H1 (cell line): ENCODE data around the gene GYPC. TPM values are rescaled to one million over a fixed set of nuclear protein-coding genes. Genes with fewer than 3 reads are reported as not detected.

Experiments
- CTCF ChIA-PET: fragments of 300-600 bp; sonication (Branson Sonifier 250); formaldehyde crosslinking; loops from one replicate; lab custom pipeline; 2021; ENCODE audit not compliant: partially characterized antibody; lab: Charles Lee
- POLR2A ChIA-PET: fragments of 300-600 bp; sonication (Branson Sonifier 250); formaldehyde crosslinking; loops from one replicate; lab custom pipeline; 2021; ENCODE audit warnings: inconsistent platforms; ENCODE audit not compliant: partially characterized antibody; lab: Charles Lee
- DNase-seq, 2 experiments: peaks; one replicate each; pipeline versions ENCODE4 v3.0.0 to v3.0.0-alpha.2; 2010 to 2022; ENCODE audit warnings: low spot score in 2 of 2, low read depth in 1 of 2, mixed read lengths in 1 of 2
- FAIRE-seq: peaks from 2 replicates; lab custom pipeline; 2011; peaks lifted over from hg19 to GRCh38; lab: Jason Lieb, UNC
- H2AFZ ChIP-seq: 2 replicates; pipeline ENCODE4 v1.8.1; 2012; ENCODE audit warnings: low read length, inconsistent platforms
- H2AK5ac ChIP-seq: 2 replicates; pipeline ENCODE4 v1.6.1; 2013; ENCODE audit warnings: low read depth, low read length
- H2BK120ac ChIP-seq: replicated peaks from 2 replicates; pipeline ENCODE3; 2013; ENCODE audit warnings: low read depth, low read length, inconsistent platforms
- H2BK12ac ChIP-seq: 2 replicates; pipeline ENCODE4 v1.6.1; 2013; ENCODE audit warnings: low read depth, low read length
- H2BK15ac ChIP-seq: 2 replicates; pipeline ENCODE4 v1.6.1; 2013; ENCODE audit warnings: low read length
- H2BK20ac ChIP-seq: 2 replicates; pipeline ENCODE4 v1.6.1; 2013; ENCODE audit warnings: low read length
- H2BK5ac ChIP-seq: 2 replicates; pipeline ENCODE4 v1.6.1; 2013; ENCODE audit warnings: low read depth, low read length
- H3K14ac ChIP-seq: 2 replicates; pipeline ENCODE4 v1.6.1; 2013; ENCODE audit warnings: inconsistent platforms; ENCODE audit not compliant: insufficient read length
- H3K18ac ChIP-seq: 2 replicates; pipeline ENCODE4 v1.6.1; 2013; ENCODE audit warnings: low read length; ENCODE audit errors: extremely low read depth
- H3K23ac ChIP-seq: 2 replicates; pipeline ENCODE4 v1.6.1; 2013; ENCODE audit warnings: inconsistent platforms; ENCODE audit not compliant: insufficient read length
- H3K23me2 ChIP-seq: 2 replicates; pipeline ENCODE4 v1.6.1; 2013; ENCODE audit warnings: low read depth, low read length
- H3K27ac ChIP-seq: 2 replicates; pipeline ENCODE4 v1.6.1; 2011; ENCODE audit warnings: low read depth, low read length, inconsistent platforms
- H3K27me3 ChIP-seq, 4 experiments: replicated peaks in 1 of 4; 1 replicate in 1 of 4; 2 replicates in 3 of 4; pipeline versions ENCODE4 v1.6.1 to v1.8.1; 2011 to 2013; ENCODE audit warnings: low read length in 3 of 4, mild to moderate bottlenecking in 3 of 4, inconsistent platforms in 2 of 4, mixed read lengths in 2 of 4, moderate library complexity in 1 of 4; ENCODE audit not compliant: control insufficient read depth in 3 of 4, insufficient read depth in 3 of 4; ENCODE audit errors: extremely low read depth in 1 of 4
- H3K36me3 ChIP-seq, 4 experiments: 2 replicates each; pipeline versions ENCODE4 v1.6.1 to v1.8.1; 2011 to 2013; ENCODE audit warnings: mild to moderate bottlenecking in 4 of 4, low read length in 3 of 4, moderate library complexity in 2 of 4, control low read depth in 1 of 4, inconsistent platforms in 1 of 4; ENCODE audit not compliant: insufficient read depth in 4 of 4, control insufficient read depth in 2 of 4
- H3K4ac ChIP-seq: replicated peaks from 2 replicates; pipeline ENCODE3; 2013; ENCODE audit warnings: low read length, low read depth, mixed read lengths, inconsistent platforms; ENCODE audit not compliant: insufficient read length
- H3K4me1 ChIP-seq, 4 experiments: replicated peaks in 1 of 4; 1 replicate in 1 of 4; 2 replicates in 3 of 4; pipeline versions ENCODE4 v1.6.1 to v1.8.1; 2011 to 2013; ENCODE audit warnings: low read length in 3 of 4, inconsistent platforms in 2 of 4, mixed read lengths in 1 of 4; ENCODE audit not compliant: insufficient read depth in 4 of 4, control insufficient read depth in 3 of 4
- H3K4me2 ChIP-seq, 2 experiments: 2 replicates each; pipeline versions ENCODE4 v1.6.1 to v1.8.1; 2011 to 2013; ENCODE audit warnings: low read depth in 2 of 2, low read length in 2 of 2, control low read depth in 1 of 2, inconsistent platforms in 1 of 2, mild to moderate bottlenecking in 1 of 2; ENCODE audit not compliant: insufficient read depth in 1 of 2
- H3K4me3 ChIP-seq, 4 experiments: fragments of 200-600, 300-600 bp in 1 of 4; sonication (generic), shearing (Covaris generic), sonication (Bioruptor Twin) in 1 of 4; 2 replicates each; pipeline versions ENCODE4 v1.5.1 to v1.8.1; 2011 to 2016; ENCODE audit warnings: low read length in 4 of 4, low read depth in 3 of 4, control low read depth in 2 of 4, inconsistent platforms in 2 of 4, mild to moderate bottlenecking in 2 of 4, mixed read lengths in 1 of 4, moderate library complexity in 1 of 4; ENCODE audit not compliant: insufficient read depth in 2 of 4; ENCODE audit errors: extremely low read depth in 1 of 4
- H3K56ac ChIP-seq: replicated peaks from 2 replicates; pipeline ENCODE3; 2013; ENCODE audit warnings: low read depth, mild to moderate bottlenecking, mixed read lengths, low read length, inconsistent platforms; ENCODE audit not compliant: insufficient read length
- H3K79me1 ChIP-seq: 2 replicates; pipeline ENCODE4 v1.6.1; 2013; ENCODE audit warnings: low read depth, low read length, control low read depth
- H3K79me2 ChIP-seq, 2 experiments: 2 replicates each; pipeline versions ENCODE4 v1.6.1 to v1.8.1; 2012 to 2013; ENCODE audit warnings: low read length in 2 of 2, mild to moderate bottlenecking in 2 of 2, inconsistent platforms in 1 of 2; ENCODE audit not compliant: insufficient read depth in 2 of 2, control insufficient read depth in 1 of 2
- H3K9ac ChIP-seq, 4 experiments: replicated peaks in 1 of 4; 1 replicate in 1 of 4; 2 replicates in 3 of 4; pipeline versions ENCODE4 v1.6.1 to v1.8.1; 2011 to 2013; ENCODE audit warnings: low read depth in 3 of 4, low read length in 3 of 4, control low read depth in 2 of 4, mild to moderate bottlenecking in 2 of 4, moderate library complexity in 2 of 4, inconsistent platforms in 1 of 4; ENCODE audit errors: extremely low read depth in 1 of 4
- H3K9me3 ChIP-seq, 2 experiments: 2 replicates each; pipeline versions ENCODE4 v1.6.1 to v1.8.1; 2012 to 2013; ENCODE audit warnings: mild to moderate bottlenecking in 2 of 2, moderate library complexity in 2 of 2, control low read depth in 1 of 2, inconsistent platforms in 1 of 2, low read depth in 1 of 2, low read length in 1 of 2, mixed read lengths in 1 of 2; ENCODE audit not compliant: insufficient read depth in 2 of 2
- H4K20me1 ChIP-seq, 2 experiments: replicated peaks in 1 of 2; 2 replicates each; pipeline versions ENCODE3 to v1.8.1; 2011 to 2013; ENCODE audit warnings: inconsistent platforms in 2 of 2, low read length in 2 of 2, mild to moderate bottlenecking in 1 of 2; ENCODE audit not compliant: insufficient read depth in 2 of 2, control insufficient read depth in 1 of 2
- H4K5ac ChIP-seq: 2 replicates; pipeline ENCODE4 v1.6.1; 2013; ENCODE audit warnings: low read length, low read depth, mixed read lengths, inconsistent platforms; ENCODE audit not compliant: insufficient read length
- H4K8ac ChIP-seq: 2 replicates; pipeline ENCODE4 v1.8.0; 2013; ENCODE audit warnings: mild to moderate bottlenecking, moderate library complexity, low read length, inconsistent platforms; ENCODE audit not compliant: insufficient read depth; ENCODE audit errors: extremely low read depth
- H4K91ac ChIP-seq: replicated peaks from 2 replicates; pipeline ENCODE3; 2013; ENCODE audit warnings: low read length, mixed read lengths, inconsistent platforms; ENCODE audit not compliant: insufficient read length
- ATF3 ChIP-seq: IDR thresholded peaks from 2 replicates; pipeline ENCODE4 v1.6.1; 2011; ENCODE audit warnings: low read depth, mild to moderate bottlenecking, low read length; ENCODE audit not compliant: insufficient read depth
- BCL11A ChIP-seq, 2 experiments: IDR thresholded peaks; one replicate each; pipeline ENCODE4 v1.6.1; 2011; ENCODE audit warnings: low read depth in 2 of 2, low read length in 2 of 2, mild to moderate bottlenecking in 2 of 2
- CEBPB ChIP-seq: IDR thresholded peaks from 2 replicates; pipeline ENCODE4 v1.6.1; 2012; ENCODE audit warnings: low read depth, low read length
- CHD2 ChIP-seq: IDR thresholded peaks from 2 replicates; pipeline ENCODE4 v1.6.1; 2012; ENCODE audit warnings: low read length, improper control_type of control experiment
- CTBP2 ChIP-seq: IDR thresholded peaks from 2 replicates; pipeline ENCODE4 v1.7.0; 2011; ENCODE audit warnings: borderline replicate concordance, mild to moderate bottlenecking, moderate library complexity, mixed read lengths, low read length; ENCODE audit not compliant: insufficient read depth, insufficient read length
- FOSL1 ChIP-seq: IDR thresholded peaks from 2 replicates; pipeline ENCODE4 v1.6.1; 2011; ENCODE audit warnings: mild to moderate bottlenecking, low read depth, low read length, moderate library complexity; ENCODE audit not compliant: insufficient read depth
- KDM5A ChIP-seq: fragments of 200-600 bp; IDR thresholded peaks from 2 replicates; pipeline ENCODE4 v1.7.1; 2012; ENCODE audit warnings: mild to moderate bottlenecking, low read length, inconsistent platforms, mixed read lengths
- MAFK ChIP-seq: IDR thresholded peaks from 2 replicates; pipeline ENCODE4 v1.6.1; 2012; ENCODE audit warnings: low read depth, mild to moderate bottlenecking, improper control_type of control experiment, low read length
- NANOG ChIP-seq: IDR thresholded peaks from 2 replicates; pipeline ENCODE4 v1.6.1; 2011; ENCODE audit warnings: low read length, low read depth, mild to moderate bottlenecking, inconsistent platforms; ENCODE audit not compliant: insufficient read depth, poor library complexity, severe bottlenecking
- SIX5 ChIP-seq: IDR thresholded peaks from 2 replicates; pipeline ENCODE4 v1.6.1; 2011; ENCODE audit warnings: mild to moderate bottlenecking, low read depth, low read length
- SP1 ChIP-seq: IDR thresholded peaks from 2 replicates; pipeline ENCODE4 v1.6.1; 2011; ENCODE audit warnings: low read depth, low read length
- WGBS, 2 experiments: shearing (Covaris generic) in 1 of 2; methylation state at CpG; one replicate each; pipeline versions ENCODE4 v1.1.6 to v1.1.7; 2013 to 2015; ENCODE audit warnings: low lambda C conversion rate in 2 of 2, mixed read lengths in 2 of 2, inconsistent platforms in 1 of 2, low coverage in 1 of 2, missing lambda C conversion rate in 1 of 2; ENCODE audit not compliant: insufficient replicate concordance in 2 of 2, insufficient coverage in 1 of 2, insufficient read length in 1 of 2; ENCODE audit errors: extremely low coverage in 1 of 2, missing lambda C conversion rate in 1 of 2; 5-methylcytosine and 5-hydroxymethylcytosine counted together
- polyA plus RNA-seq, 7 experiments: library from polyadenylated mRNA; depleted of rRNA in 3 of 7; stranded (reverse) in 5 of 7; unstranded in 2 of 7; fragments of >200 nt in 5 of 7; fragments of 200-250 nt in 2 of 7; gene quantifications; 1 replicate in 5 of 7; 2 replicates in 1 of 7; 4 replicates in 1 of 7; pipeline versions ENCODE4 v1.2.1 to v1.2.3, GENCODE V29; 2011 to 2013; ENCODE audit warnings: missing spikeins in 2 of 7, mixed read lengths in 2 of 7
- total RNA-seq: library from RNA; stranded (reverse); fragmentation: NEBNext Ultra II Directional; extraction: Animal tissue kit (Norgen Biotek cat#: 25700); gene quantifications from 2 replicates; pipeline ENCODE4 v1.2.1, GENCODE V29; 2021

GYPC gene
- total and polyA plus RNA-seq, 2 of the 8 experiments (the other 6 are each of a cell fraction or from before 2014, with no cell fraction given), result 26.8 to 53.6 TPM

- DNase-seq, result no peak
- no peak overlapping the region for H3K18ac ChIP-seq
- H4K5ac ChIP-seq, result no peak overlapping the region
- no peak for FAIRE-seq
- H3K14ac ChIP-seq, result no peak overlapping the region
- H4K8ac ChIP-seq, result no peak overlapping the region
- POLR2A ChIA-PET, result interaction anchor here (1.0 to 1.2 kb wide), 2 partner anchors 9 to 21 kb away, joined by 3 to 4 read pairs; no protein-coding TSS in a partner anchor
- H3K4me3 ChIP-seq, result no peak overlapping the region
- no peak overlapping the region for H3K4ac ChIP-seq
- WGBS, 2 experiments, result 96% methylated on average over 10 of the region's 10 CpGs; no CpG with 5 or more reads in 1 of the 2 experiments
- H3K4me2 ChIP-seq, result no peak overlapping the region
- H3K27me3 ChIP-seq, result peaks cover 0 to 4% (median 1%) of the 10 kb centered on the region in 4 experiments; a peak in 1 of 7 replicates
- CTCF ChIA-PET, result interaction anchor here (0.6 to 1.5 kb wide), 4 partner anchors 19 to 1008 kb away, joined by 3 to 4 read pairs (median 4); no protein-coding TSS in a partner anchor
- H4K20me1 ChIP-seq, result peaks cover 0 to 2% of the 10 kb centered on the region in 2 experiments
- no peak overlapping the region for H4K91ac ChIP-seq
- no peak overlapping the region for H2BK120ac ChIP-seq
- H2AK5ac ChIP-seq, result no peak overlapping the region
- H2BK20ac ChIP-seq, result no peak overlapping the region
- peaks cover 4% of the 10 kb centered on the region for H3K23me2 ChIP-seq
- H3K9ac ChIP-seq, result no peak overlapping the region
- peak overlapping the region; percentile 2; the same call in 1 of the 2 replicates for H2BK5ac ChIP-seq
- no peak overlapping the region for H2AFZ ChIP-seq
- no peaks in the 10 kb centered on the region for H3K9me3 ChIP-seq
- H3K36me3 ChIP-seq, result no peaks in the 10 kb centered on the region
- H3K27ac ChIP-seq, result no peak overlapping the region
- peaks cover 13 to 27% (median 17%) of the 10 kb centered on the region in 4 experiments for H3K4me1 ChIP-seq
- H3K79me2 ChIP-seq, result no peaks in the 10 kb centered on the region
- no peak overlapping the region for H3K56ac ChIP-seq
- no peak overlapping the region for H2BK15ac ChIP-seq
- no peak overlapping the region for H2BK12ac ChIP-seq
- no peaks in the 10 kb centered on the region for H3K79me1 ChIP-seq
- H3K23ac ChIP-seq, result no peak overlapping the region
- TF ChIP-seq KDM5A (no peak), ATF3 (no peak), CEBPB (no peak), CTBP2 (no peak), CHD2 (no peak), BCL11A (IDR thresholded peaks at IDR 0.05; ENCODE audit: low read depth in 2 of 2, low read length in 2 of 2) (no peak), SP1 (no peak), MAFK (no peak), NANOG (no peak), FOSL1 (no peak), SIX5 (no peak)
Observed at GRCh38 chr2:126661702-126662500, 5.9 kb downstream of the GYPC start.
